Stimulated activated CD8-positive, alpha-beta memory T cell treated with anti-CD3 and anti-CD28 coated beads, Interleukin-12 subunit alpha, Interleukin-12 subunit beta, amount 100 ng/mL, for 24 hours (primary cell): ENCODE data around the gene NOXA1.

Experiments
- DNase-seq: peaks from one replicate; pipeline ENCODE4 v3.0.0-alpha.2; 2020; ENCODE audit errors: extremely low read depth

The NOXA1 gene

DNA sequence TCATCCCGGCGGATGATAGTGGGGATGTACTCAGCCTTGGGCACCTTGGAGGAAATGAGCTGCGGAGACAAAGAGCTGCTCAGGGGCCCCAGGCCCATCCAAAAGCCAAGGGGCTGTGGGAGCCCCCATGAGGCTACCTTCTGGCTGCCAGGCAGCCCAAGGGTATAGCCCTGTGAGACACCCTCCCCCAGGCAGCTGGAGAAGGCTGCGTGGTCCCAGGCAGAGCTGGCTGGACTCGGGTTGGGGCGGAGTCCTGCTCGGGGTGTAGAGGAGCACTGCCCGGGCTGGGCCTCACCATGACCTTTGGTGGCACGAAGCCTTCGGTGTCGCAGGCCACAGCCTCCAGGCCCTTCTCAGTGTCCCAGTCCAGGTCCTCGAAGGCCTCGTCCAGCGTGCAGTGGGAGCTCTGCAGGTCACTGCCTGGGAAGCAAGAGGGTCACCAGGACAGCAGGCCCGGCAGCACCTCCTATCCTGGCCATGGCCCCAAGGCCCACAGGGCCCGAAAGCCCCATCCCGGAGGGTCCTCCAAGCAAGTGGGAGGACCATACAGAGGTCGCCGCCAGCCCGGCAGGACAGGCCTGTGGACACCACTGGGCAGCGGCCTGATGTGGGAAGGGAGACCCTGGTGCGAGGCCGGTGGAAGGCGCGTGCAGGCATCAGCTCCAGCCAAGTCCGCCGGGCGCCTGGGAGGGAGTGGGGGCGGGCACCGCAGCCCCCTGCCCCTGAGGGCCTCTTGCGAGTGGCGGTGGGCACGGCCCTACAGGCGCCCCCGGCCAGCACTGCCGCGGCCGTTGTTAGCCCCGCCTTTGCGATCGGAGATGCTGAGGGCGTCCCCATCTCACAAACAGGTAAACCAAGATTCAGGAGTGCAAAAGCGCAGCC lies 29.8 kb downstream of the NOXA1 start:
- no peak for DNase-seq

DNA sequence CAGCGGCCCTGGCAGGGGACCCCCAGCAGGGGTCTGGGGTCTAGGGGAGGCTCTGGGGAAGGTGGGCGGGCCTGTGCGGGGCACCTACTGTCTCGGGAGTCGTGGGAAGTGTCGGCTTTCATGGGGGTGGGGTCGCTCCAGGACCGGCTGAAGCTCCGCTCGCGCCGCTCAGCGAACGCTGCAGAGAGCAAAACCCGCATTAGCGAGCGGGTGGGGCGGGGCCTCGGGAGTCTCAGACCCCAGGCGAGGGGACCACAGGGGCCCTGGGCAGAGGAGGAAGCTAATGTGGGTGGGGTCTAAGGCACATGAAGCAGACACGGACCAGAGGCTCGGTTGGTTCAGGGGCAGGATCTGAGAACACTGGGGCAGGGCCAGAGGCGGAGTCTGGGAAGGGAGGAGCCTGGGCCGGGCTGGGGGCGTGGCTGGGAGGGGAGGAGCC lies 30.5 kb downstream of the NOXA1 start:
- DNase-seq: no peak

DNA sequence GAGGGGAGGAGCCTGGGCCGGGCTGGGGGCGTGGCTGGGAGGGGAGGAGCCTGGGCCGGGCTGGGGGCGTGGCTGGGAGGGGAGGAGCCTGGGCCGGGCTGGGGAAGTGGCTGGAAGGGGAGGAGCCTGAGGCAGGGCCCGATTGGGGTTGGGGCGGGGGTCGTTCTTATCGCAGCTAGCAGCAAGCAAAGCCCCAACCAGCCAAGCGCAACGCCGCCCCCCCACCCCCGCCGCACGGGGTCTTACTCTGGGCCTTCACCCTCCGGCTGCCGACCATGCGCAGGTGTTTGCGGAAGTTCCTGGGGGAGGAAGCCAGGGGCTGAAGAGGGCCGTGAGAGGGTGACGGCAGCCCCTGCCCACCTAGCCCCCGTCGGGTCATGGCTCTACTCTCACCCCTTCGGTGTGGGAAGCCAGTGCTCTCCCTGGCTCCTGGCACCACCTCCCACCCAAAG lies 31.0 kb downstream of the NOXA1 start:
- no peak for DNase-seq

DNA sequence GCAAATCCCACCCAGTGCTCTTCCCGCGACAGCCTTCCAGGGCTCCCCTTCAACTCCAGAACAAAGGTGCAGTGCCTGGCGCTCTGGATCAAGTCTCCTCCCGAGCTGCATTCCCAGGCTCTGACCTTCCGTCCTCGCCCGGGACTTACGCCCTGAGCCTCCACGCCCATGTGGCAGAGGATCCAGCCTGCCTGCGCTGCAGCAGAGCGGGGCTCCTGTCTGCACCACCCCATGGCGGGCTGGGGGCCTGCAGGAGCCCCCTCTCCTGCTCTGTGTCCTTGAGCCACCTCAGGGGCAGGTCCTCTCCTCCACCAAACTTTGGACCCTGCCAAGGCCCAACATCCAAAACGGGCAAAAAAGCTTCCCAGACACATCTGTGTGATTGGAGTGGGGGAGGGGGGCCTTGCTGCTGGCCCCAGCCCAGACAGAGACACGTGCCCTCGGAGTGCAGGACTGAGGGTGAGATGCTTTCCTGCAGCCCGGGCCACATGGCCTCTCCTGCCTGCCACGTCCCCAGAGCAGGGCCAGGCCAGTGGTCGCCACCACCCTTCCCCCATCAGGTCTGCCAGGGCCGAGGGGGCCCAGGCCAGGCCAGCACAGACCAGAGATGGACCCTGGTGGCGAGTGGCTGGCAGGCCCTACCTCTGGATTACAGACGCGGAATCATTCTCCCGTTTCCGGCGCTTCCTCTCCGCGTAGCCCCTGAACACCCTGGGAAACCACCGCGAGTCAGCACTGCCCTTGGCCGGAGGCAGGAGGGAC lies 31.6 kb downstream of the NOXA1 start:
- DNase-seq: no peak

DNA sequence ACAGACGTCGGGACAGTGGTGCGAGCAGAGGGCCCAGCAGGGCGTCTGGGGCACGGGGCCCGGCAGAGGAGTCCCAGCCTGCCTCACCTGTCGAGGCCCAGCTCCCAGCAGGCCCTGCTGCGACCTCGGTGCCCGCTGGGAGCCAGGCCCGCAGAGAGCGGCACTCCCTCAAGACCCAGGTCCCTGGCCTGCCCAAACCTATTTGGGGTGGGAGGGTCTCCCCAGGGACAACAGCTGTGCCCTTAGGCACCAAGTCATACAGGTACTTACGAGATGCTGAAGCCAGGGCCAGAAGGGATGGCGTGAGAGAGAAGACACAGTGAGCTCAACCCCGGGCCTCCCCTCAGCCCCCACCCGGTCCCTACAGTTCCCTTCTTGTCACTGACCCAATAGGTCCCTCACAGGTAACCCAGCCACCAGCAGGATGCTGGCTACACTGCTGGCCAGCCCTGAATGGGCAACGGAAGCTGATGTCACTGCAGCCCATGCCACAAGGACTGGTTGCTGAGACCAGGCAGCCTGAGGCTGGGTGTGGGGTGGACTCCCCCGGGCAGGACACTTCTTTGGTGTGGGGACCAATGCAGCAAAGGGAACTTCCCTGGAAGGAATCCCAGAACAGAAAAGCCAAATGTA lies 32.3 kb downstream of the NOXA1 start:
- no peak for DNase-seq

DNA sequence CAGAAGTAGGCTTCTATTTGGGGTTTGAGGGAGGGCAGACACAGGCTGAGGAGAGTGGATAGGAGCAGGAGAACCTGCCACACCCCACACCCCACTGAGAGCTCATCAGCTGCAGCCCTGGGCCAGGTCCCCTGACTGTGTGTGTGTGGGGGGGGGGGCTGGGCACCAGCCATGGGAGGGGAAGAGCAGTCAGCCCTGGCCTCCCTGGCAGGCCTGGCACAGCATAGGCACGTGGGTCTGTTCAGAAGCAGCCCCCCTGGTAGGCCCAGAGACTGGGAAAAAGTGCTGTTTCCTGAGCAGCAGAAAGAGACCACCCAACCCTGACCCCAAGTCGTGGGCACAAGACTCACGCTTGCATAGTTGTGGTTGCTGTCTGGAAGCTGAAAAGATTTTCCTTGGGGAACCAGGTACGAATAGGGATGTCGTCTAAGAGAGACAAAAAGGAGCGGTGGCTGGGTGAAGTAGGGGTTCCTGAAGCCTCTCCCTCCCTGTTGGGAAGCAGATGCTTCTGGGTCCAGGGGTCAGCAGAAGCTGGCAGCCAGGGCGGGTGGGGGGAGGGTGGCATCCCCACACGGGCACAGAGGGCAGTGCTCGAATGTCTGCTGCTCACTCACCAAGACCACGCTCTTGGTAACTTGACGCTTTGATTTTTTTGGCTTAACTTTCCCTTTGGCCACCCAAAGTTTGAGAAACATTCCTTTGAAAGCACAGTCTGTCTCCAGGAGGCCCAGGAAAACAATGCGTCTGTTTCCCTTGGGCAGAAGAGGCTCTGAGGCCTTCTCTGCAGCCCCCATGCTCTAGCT lies 33.1 kb downstream of the NOXA1 start:
- no peak for DNase-seq

DNA sequence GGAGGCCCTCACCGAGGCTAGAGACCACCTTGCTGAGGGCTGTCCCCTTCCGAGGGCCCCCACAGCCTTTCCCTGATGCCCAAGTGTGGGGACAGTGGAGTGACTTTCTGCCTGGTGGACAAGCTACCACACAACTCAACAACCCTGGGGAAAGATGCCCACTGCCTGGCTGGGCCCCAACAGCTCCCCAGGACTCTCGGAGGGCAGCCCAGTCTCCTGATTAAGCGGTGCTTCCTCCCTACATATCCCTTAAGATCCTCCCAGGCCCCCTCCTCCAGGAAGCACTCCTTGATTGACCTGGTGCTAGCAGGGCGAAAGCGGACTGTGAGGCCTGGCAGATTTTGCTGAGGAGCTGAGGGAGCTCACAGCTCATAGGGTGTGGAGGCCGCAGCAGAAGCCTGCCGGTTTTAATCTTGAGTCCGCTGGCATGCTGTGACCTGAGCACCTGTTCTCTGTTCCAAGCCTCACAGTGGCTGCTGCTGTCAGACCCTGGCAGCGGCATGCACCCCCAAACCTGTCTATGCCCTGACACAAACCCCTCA lies 33.7 kb downstream of the NOXA1 start:
- no peak for DNase-seq

DNA sequence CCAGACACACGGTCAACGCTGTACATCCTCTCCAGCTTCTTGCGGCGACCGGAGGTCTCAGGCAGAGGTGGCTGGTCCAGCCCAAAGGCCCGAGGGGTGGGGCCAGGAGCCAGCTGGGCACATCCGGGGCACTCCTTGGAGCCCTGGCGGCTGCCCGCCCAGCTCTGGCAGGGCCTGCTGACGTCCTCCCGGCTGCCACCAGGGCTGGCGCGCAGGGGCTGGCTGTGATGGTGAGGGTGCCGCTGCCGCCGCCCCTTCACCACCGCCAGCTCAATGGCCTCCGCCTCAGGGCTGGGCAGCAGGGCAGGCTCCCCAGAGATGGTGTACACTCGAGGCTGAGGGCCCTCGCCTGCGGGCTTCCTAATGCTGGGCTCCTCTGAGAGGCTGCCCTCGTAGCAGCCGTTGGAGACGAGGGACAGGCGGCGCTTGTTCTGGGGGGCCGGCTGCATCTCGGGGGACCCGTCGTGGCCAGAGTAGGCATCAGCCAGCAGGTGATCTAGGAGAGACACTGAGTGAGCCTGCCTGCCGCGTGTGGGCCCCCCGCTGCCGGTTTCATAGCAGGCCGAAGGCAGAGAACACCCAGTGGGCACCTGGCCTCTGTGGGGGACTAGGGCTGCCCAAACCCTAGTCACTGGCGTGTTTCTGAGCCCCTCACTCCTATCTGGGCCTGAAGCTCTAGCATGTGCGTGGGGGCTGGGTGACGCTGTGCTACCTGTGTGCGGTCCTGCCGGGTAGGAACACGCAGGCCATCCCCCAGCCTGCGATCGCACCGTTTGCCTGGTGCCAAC lies 34.4 kb downstream of the NOXA1 start:
- no peak for DNase-seq

DNA sequence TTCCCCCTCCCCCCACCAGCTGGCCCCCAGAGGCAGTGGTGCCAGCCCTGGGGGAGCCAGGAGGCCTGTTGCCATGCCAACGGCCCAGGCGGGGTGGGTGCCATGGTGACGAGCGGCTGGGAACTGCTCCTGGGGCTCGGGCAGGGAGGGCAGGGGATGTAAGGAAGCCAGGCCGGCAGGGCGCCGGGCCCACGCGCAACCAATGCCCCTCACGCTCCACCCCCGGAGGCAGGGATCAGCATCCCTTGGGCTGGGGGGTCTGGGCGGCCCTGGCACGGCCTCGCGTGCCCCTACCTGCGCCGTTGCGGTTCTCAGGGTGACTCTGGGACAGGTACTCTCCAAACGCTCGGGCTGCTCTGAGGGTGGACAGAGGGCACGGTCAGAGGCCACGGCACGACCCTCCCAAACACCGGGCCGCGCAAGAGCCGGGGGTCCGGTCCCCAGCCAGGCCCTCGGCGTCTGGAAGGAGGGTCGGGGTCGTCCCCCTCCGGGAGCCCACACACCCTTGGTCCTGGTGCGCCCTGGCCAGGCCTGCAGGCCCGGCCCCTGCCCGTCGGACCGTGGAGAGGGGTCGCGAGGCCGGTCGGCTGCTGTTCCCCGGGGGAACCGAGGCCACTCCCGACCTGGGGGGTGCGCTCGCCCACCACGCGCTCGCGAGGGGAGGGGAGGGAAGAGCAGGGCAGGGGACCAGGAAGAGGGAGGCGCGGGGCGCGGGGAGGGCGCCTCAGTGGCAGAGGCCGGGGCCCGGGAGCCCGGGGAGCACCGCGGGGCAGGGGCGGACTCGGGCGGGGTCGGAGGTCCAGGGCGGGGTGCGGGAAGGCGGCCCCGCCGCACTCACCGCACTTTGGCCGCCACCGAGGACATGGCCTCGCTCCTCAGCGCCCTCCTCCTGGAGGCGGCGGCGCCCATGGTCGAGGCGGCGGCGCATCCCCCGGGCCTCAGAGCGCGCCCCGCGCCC lies 35.3 kb downstream of the NOXA1 start:
- no peak for DNase-seq

DNA sequence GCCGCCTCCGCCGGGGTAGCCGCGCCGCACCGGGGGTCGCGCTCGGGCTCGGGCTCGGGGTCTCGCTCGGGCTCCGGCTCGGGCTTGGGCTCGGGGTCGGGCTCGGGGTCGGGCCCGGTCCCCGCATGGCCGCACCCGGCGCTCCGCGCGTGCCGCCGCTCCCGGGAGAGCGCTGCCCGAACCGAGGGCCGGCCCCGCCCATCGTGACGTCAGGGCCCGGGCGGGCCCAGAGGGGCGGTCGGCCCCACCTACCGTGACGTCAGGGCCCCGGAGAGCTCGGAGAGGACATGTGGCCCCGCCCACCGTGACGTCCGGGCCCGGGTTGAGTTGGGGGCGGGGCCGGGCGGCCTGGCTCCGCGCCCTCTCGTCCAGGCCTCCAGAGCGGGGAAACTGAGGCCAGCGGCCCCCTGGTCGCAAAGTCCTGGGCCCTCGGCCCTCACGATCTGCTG lies 36.0 kb downstream of the NOXA1 start, which contains the start of gene NSMF:
Gene NSMF (minus strand): TSS at position 183 of the 449 bp plus-strand sequence. CDS start 232 bp downstream, outside the sequence.
- peak; percentile 84 for DNase-seq

DNA sequence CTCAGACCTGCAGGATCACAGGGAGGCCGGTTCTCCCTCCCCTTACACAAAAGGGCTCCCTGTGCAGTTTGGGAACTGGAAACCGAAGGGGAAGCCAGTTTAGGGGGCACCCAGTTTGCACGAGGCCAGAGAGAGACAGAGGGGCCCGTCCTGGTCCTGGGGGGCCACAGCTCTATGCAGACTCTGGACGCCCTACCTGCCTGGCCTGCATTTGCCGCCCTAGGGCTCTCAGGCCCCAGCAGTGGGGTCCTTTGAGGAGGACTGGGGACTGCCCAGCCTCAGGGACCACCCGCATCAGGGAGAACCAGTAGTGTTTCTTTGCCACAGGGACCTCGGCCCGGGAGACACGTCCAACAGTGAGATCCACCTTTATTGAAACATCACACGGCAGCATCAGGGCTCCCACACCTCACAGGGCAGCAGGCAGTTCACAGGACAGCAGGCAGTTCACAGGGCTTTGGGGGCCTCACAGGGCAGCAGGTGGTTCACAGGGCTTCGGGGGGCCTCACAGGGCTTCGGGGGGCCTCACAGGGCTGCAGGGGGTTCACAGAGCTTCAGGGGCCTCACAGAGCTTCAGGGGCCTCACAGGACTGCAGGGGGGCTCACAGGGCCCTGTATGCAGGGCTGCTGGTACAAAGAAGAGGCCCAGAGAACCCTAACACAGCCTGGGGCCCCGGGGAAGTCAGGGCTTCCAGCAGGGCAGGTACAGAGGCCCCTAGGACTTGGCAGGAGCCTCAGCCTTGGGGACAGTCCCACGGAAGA lies 36.6 kb downstream of the NOXA1 start:
- DNase-seq: no peak

DNA sequence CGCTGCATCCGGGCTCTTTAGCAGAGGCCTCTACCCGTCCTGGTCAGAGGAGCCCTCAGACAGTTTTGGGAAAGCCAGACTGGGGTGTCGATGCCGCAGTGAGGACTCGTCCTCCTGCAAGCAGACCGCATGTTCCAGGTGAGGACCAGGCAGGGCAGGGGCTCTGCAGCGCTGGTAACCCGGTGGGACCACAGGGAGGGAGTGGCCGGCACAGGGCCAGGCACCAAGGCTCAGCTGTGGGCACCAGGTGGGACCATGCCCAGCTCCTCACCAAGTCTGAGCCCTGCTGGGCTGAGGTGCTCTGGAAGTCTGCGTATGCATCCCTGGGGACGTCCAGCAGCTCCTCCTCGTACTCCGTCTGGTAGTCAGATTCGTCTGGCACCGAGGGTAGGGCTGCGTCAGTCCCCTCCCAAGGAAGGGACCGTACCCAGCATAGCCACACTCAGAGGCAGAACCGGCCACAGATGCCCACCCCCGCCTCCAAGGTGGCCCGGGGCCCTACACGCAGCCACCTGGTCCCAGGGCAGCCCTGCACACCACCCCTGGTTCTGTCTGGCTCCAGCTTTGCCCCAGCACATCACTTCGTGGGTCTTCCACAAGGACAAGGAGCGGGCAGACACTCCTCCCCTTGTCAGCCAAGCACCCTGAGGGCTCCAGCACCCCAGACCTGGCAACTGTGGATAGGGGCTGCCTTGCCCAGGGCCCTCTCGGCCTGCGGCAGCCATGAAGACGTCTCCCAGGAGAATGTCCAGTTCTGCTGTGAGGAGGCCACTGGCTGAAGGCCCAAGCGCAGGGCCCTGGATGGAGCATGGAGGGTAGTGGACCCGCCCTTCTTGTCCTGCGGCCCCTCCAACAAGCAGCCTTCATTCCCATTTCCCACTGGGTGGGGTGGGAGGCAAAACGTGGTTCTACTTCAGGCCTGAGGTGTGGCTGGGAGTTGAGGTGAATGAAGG lies 37.4 kb downstream of the NOXA1 start:
- DNase-seq: no peak

DNA sequence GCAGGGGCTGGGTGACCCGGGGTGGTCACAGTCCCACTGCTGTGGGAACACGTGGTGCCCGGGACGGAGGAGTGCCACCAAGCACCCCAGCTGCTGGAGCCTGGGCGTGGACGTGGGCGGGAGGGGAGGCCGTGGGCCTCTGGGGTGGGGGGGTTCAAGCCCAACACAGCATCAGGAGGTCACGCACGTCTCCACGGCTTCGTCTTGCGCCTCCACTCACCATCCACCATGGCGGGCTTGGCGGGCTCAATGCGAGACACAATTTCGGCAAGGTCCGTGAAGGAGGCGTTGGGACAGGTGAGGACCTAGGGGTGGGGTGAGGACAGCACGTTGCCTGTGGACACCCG lies 38.1 kb downstream of the NOXA1 start:
- DNase-seq: no peak

DNA sequence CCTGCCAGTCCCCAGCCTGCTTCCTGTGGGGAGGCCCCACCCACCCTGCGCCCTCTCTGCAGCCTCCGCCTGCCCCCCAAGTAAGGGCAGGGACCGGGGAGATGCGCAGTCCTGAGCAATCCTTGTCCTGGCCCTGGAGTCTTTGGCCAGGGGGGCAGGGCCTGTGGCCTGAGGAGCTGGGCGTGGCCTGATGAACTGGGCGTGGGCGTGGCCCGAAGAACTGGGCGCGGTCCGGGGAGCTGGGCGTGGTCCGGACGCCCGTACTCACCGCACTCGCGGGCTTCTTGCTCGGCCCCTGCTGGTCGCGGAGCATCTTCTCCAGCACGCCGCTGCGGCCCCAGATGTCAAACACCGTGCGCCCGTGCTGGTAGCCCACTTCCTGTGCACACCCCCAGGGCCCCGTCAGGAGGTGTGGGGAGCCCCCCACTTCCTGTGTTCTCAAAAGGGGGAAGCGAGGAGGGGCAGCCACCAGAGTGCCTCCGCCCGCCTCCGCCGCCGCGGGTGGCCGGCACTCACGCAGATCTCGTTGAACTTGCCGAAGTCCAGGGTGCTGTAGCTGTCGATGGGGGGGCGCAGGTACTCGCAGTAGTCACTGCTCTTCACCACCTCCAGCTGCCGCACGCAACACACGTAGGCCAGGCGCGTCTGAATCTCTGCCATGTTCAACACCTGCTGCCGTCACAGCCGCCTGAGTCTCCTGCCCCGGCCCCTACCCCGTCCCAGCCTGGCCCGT lies 38.6 kb downstream of the NOXA1 start:
- DNase-seq: peak; percentile 60

DNA sequence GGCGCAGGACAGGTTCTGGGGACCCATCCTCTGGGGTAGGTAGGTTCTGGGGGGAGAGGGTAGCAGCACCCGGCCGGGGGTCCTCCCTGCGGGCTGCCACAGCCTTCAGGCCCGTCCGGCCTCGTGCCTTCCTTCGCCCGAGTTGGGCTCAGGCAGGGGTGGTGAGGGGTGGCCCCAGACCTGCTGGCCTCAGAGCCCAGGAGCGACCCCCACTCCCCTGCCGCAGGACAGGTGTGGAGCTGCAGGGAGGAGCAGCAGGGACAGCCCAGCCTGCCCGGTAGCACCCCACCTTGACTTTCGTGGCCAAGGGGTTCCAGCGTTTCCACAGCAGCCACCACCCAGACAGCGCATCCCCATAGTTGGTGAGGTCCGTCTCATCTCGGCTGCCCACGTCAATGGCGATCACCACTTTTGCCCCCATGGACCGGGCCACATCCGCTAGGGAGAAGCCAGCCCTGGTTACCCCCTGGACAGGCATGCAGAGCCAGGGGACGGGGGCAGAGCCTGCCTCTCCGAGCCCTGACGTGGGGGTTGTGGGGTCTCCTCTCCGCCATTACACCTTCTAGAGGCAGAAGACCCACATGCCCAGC lies 39.3 kb downstream of the NOXA1 start:
- DNase-seq: no peak
